Keratinocyte (primary cell): ENCODE measurements around the gene ADAMTS15. TPM values are rescaled to one million over a fixed set of nuclear protein-coding genes. Genes with fewer than 3 reads are reported as not detected.

Experiments
- DNase-seq: peaks from one replicate; pipeline ENCODE4 v3.0.0-alpha.2; 2011; ENCODE audit warnings: low read depth, missing footprints, low spot score
- FAIRE-seq: peaks from 2 replicates; lab custom pipeline; 2011; peaks lifted over from hg19 to GRCh38; lab: Jason Lieb, UNC
- H2AFZ ChIP-seq: 2 replicates; pipeline ENCODE4 v1.6.0; 2012; ENCODE audit warnings: low read length, control low read depth, inconsistent platforms; ENCODE audit not compliant: control insufficient read depth
- H3K27ac ChIP-seq: 2 replicates; pipeline ENCODE4 v1.5.1; 2011; ENCODE audit warnings: low read length; ENCODE audit not compliant: control insufficient read depth, insufficient read depth
- H3K27me3 ChIP-seq: 3 replicates; pipeline ENCODE4 v1.6.0; 2011; ENCODE audit warnings: low read length; ENCODE audit not compliant: control insufficient read depth, insufficient read depth; ENCODE audit errors: extremely low read depth
- H3K36me3 ChIP-seq, 2 experiments: 2 replicates in 1 of 2; 3 replicates in 1 of 2; pipeline ENCODE4 v1.5.1; 2011; ENCODE audit warnings: low read length in 2 of 2, mild to moderate bottlenecking in 1 of 2; ENCODE audit not compliant: control insufficient read depth in 2 of 2, insufficient read depth in 2 of 2; ENCODE audit errors: extremely low read depth in 1 of 2
- H3K4me1 ChIP-seq: 3 replicates; pipeline ENCODE4 v1.5.1; 2011; ENCODE audit warnings: low read length; ENCODE audit not compliant: control insufficient read depth, insufficient read depth; ENCODE audit errors: extremely low read depth
- H3K4me2 ChIP-seq: 3 replicates; pipeline ENCODE4 v1.6.0; 2011; ENCODE audit warnings: low read depth, low read length; ENCODE audit not compliant: control insufficient read depth, insufficient read depth; ENCODE audit errors: extremely low read depth
- H3K4me3 ChIP-seq, 3 experiments: fragments of 200-600 bp in 1 of 3; sonication (generic) in 1 of 3; 2 replicates in 2 of 3; 3 replicates in 1 of 3; pipeline ENCODE4 v1.5.1; 2011 to 2016; ENCODE audit warnings: low read length in 3 of 3, mild to moderate bottlenecking in 3 of 3, control low read depth in 2 of 3, inconsistent platforms in 1 of 3, low read depth in 1 of 3, mixed read lengths in 1 of 3, mixed run types in 1 of 3, moderate library complexity in 1 of 3; ENCODE audit not compliant: control insufficient read depth in 2 of 3, insufficient read depth in 2 of 3; ENCODE audit errors: extremely low read depth in 1 of 3
- H3K79me2 ChIP-seq: 2 replicates; pipeline ENCODE4 v1.6.0; 2012; ENCODE audit warnings: low read length; ENCODE audit not compliant: control insufficient read depth, insufficient read depth
- H3K9ac ChIP-seq: 3 replicates; pipeline ENCODE4 v1.6.0; 2011; ENCODE audit warnings: low read length; ENCODE audit not compliant: control insufficient read depth, insufficient read depth; ENCODE audit errors: extremely low read depth
- H3K9me1 ChIP-seq: 3 replicates; pipeline ENCODE4 v1.6.0; 2011; ENCODE audit warnings: low read length; ENCODE audit not compliant: control insufficient read depth, insufficient read depth; ENCODE audit errors: extremely low read depth
- H3K9me3 ChIP-seq: 2 replicates; pipeline ENCODE4 v1.5.1; 2012; ENCODE audit warnings: low read depth, low read length; ENCODE audit not compliant: control insufficient read depth
- H4K20me1 ChIP-seq: 3 replicates; pipeline ENCODE4 v1.6.0; 2011; ENCODE audit warnings: low read length; ENCODE audit not compliant: control insufficient read depth, insufficient read depth; ENCODE audit errors: extremely low read depth
- EZH2 ChIP-seq: IDR thresholded peaks from one replicate; pipeline ENCODE4 v1.6.1; 2012; ENCODE audit warnings: inconsistent platforms, mild to moderate bottlenecking, low read length, moderate library complexity
- dilution Hi-C: fragments of 300-500 bp; cut with MboI; formaldehyde crosslinking; loops from one replicate; pipeline ENCODE4 v1.7.0; 2020; ENCODE audit warnings: low sequenced_read_pairs; ENCODE audit not compliant: extremely low pct_ligation_motif_present
- polyA minus RNA-seq, 3 experiments: library from RNA; depleted of rRNA, polyadenylated mRNA; stranded (reverse); fragments of >200 nt; gene quantifications; 1 replicate in 1 of 3; 2 replicates in 1 of 3; 3 replicates in 1 of 3; pipeline ENCODE4 v1.2.3, GENCODE V29; 2011
- polyA plus RNA-seq, 5 experiments: library from polyadenylated mRNA; depleted of rRNA in 3 of 5; stranded (reverse) in 3 of 5; stranded (forward) in 1 of 5; unstranded in 1 of 5; fragments of >200 nt; gene quantifications; 1 replicate in 1 of 5; 2 replicates in 3 of 5; 3 replicates in 1 of 5; pipeline versions ENCODE4 v1.2.1 to v1.2.3, GENCODE V29; 2011 to 2012; ENCODE audit warnings: missing spikeins in 2 of 5, low read depth in 1 of 5, low replicate concordance in 1 of 5
- TF ChIP-seq, protein P1 (sequence below), 3 experiments: IDR thresholded peaks in 1 of 3; conservative IDR thresholded peaks in 1 of 3; optimal IDR thresholded peaks in 1 of 3; 2 replicates in 2 of 3; 3 replicates in 1 of 3; pipeline versions ENCODE3 to v1.5.1; 2011; ENCODE audit warnings: low read length in 3 of 3, mild to moderate bottlenecking in 3 of 3, moderate library complexity in 2 of 3, control low read depth in 1 of 3, inconsistent platforms in 1 of 3; ENCODE audit not compliant: insufficient read depth in 2 of 3; ENCODE audit errors: extremely low read depth in 1 of 3

Gene ADAMTS15, protein sequence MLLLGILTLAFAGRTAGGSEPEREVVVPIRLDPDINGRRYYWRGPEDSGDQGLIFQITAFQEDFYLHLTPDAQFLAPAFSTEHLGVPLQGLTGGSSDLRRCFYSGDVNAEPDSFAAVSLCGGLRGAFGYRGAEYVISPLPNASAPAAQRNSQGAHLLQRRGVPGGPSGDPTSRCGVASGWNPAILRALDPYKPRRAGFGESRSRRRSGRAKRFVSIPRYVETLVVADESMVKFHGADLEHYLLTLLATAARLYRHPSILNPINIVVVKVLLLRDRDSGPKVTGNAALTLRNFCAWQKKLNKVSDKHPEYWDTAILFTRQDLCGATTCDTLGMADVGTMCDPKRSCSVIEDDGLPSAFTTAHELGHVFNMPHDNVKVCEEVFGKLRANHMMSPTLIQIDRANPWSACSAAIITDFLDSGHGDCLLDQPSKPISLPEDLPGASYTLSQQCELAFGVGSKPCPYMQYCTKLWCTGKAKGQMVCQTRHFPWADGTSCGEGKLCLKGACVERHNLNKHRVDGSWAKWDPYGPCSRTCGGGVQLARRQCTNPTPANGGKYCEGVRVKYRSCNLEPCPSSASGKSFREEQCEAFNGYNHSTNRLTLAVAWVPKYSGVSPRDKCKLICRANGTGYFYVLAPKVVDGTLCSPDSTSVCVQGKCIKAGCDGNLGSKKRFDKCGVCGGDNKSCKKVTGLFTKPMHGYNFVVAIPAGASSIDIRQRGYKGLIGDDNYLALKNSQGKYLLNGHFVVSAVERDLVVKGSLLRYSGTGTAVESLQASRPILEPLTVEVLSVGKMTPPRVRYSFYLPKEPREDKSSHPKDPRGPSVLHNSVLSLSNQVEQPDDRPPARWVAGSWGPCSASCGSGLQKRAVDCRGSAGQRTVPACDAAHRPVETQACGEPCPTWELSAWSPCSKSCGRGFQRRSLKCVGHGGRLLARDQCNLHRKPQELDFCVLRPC
- polyA plus RNA-seq = 0.30 to 1.2 TPM (median 0.30 TPM) in 3 replicates
- 0.12 TPM for polyA plus RNA-seq (2011; ENCODE audit: low read depth)
- 0.08 and 0.12 TPM in 2 replicates for polyA plus RNA-seq (2011; cell fraction: cytosol; rRNA removed)
- 1.0 TPM in 2 replicates for polyA plus RNA-seq (2011; cell fraction: nucleus; rRNA removed)
- polyA plus RNA-seq (2012; ENCODE audit: low replicate concordance) = 0.45 and 1.8 TPM in 2 replicates
- 0.76 to 3.5 TPM (median 0.90 TPM) in 3 replicates for polyA minus RNA-seq
- polyA minus RNA-seq (2011; cell fraction: cytosol; rRNA and poly(A)+ RNA removed) = not detected
- polyA minus RNA-seq (2011; cell fraction: nucleus; rRNA and poly(A)+ RNA removed) = 1.4 and 1.7 TPM in 2 replicates

DNA sequence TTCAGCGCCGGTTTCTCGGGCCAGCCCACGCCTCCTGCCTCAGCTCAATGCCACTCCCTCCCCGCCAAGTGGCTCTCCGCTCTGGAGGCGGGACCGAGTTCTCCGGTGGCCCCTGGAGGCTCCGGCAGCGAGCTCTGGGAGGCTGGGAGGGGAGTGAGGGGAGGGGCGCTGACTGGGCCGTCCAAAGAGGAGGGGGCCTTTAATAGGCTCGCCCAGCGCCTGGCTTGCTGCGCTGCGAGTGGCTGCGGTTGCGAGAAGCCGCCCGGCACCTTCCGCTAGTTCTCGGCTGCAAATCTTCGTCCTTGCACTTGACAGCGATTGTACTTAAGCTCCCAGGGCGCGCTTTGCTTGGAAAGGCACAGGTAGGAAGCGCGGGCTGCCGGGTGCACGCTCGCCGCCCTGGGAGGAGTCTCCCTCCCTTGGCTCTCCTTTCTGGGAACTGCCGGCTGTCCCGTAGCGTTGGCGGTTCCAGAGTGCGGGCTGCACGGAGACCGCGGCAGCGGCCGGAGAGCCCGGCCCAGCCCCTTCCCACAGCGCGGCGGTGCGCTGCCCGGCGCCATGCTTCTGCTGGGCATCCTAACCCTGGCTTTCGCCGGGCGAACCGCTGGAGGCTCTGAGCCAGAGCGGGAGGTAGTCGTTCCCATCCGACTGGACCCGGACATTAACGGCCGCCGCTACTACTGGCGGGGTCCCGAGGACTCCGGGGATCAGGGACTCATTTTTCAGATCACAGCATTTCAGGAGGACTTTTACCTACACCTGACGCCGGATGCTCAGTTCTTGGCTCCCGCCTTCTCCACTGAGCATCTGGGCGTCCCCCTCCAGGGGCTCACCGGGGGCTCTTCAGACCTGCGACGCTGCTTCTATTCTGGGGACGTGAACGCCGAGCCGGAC is at the start of gene ADAMTS15:
ADAMTS15 (plus strand) TSS at position 230 of the 894 bp plus-strand sequence; CDS start at position 559, 329 bp downstream.
- Histone ChIP-seq H3K9ac (peak within 1 kb of the TSS; percentile 25), H3K9me3 (no peaks in the 10 kb centered on the region), H3K79me2 (no peaks in the 10 kb centered on the region), H3K36me3 (no peaks in the 10 kb centered on the region), H3K4me2 (peak within 1 kb of the TSS; percentile 82), H3K4me1 (peaks cover 7% of the 10 kb centered on the region), H2AFZ (peak within 1 kb of the TSS; percentile 57), H4K20me1 (no peaks in the 10 kb centered on the region), H3K27me3 (no peaks in the 10 kb centered on the region), H3K27ac (no peak within 1 kb of the TSS), H3K9me1 (no peaks in the 10 kb centered on the region), H3K4me3 (peak within 1 kb of the TSS; percentile 46 to 76 (median 74))
- FAIRE-seq (peak; percentile 66), DNase-seq (no peak)
- dilution Hi-C loops = no loop called here
- TF ChIP-seq EZH2 = no peak
- TF ChIP-seq, protein P1, sequence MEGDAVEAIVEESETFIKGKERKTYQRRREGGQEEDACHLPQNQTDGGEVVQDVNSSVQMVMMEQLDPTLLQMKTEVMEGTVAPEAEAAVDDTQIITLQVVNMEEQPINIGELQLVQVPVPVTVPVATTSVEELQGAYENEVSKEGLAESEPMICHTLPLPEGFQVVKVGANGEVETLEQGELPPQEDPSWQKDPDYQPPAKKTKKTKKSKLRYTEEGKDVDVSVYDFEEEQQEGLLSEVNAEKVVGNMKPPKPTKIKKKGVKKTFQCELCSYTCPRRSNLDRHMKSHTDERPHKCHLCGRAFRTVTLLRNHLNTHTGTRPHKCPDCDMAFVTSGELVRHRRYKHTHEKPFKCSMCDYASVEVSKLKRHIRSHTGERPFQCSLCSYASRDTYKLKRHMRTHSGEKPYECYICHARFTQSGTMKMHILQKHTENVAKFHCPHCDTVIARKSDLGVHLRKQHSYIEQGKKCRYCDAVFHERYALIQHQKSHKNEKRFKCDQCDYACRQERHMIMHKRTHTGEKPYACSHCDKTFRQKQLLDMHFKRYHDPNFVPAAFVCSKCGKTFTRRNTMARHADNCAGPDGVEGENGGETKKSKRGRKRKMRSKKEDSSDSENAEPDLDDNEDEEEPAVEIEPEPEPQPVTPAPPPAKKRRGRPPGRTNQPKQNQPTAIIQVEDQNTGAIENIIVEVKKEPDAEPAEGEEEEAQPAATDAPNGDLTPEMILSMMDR (optimal IDR thresholded peaks at IDR 0.05 in 1 of 3, IDR thresholded peaks at IDR 0.05 in 1 of 3, conservative IDR thresholded peaks at IDR 0.05 in 1 of 3; ENCODE audit: extremely low read depth in 1 of 3, insufficient read depth in 2 of 3, low read length in 3 of 3) = no peak

DNA sequence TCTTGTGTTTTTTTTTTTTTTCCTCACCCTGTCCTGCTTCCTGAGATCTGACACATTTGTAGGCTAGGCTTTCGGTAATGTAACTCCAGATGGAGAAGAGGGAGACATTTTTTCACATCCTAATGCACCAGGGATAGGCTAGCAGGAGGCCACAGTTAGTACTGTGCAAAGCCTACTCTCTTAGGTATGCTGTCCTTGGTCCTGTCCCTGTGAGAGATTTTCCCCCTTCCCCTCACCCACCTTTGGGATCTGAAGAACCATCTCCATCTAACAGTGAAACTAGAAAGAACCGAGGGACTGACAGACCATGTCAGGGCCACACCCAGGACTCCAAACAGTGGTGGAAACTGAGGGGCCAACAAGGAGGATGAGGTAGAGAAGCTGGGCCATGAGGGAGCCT is 49.2 kb upstream of the ADAMTS15 start:
- H3K4me2 ChIP-seq = no peak overlapping the region
- no peak overlapping the region for H2AFZ ChIP-seq
- no peaks in the 10 kb centered on the region for H3K9me1 ChIP-seq
- FAIRE-seq (no peak), DNase-seq (no peak)
- no peak overlapping the region for H3K9ac ChIP-seq
- H4K20me1 ChIP-seq = no peaks in the 10 kb centered on the region
- H3K36me3 ChIP-seq = no peaks in the 10 kb centered on the region
- H3K4me3 ChIP-seq = no peak overlapping the region
- no peaks in the 10 kb centered on the region for H3K9me3 ChIP-seq
- TF ChIP-seq, protein P1 (optimal IDR thresholded peaks at IDR 0.05 in 1 of 3, IDR thresholded peaks at IDR 0.05 in 1 of 3, conservative IDR thresholded peaks at IDR 0.05 in 1 of 3; ENCODE audit: extremely low read depth in 1 of 3, insufficient read depth in 2 of 3, low read length in 3 of 3) = no peak
- no peak for TF ChIP-seq EZH2
- peaks cover 16% of the 10 kb centered on the region for H3K4me1 ChIP-seq
- H3K27me3 ChIP-seq = peaks cover 17% of the 10 kb centered on the region
- no peaks in the 10 kb centered on the region for H3K79me2 ChIP-seq
- dilution Hi-C loops = no loop called here
- no peak overlapping the region for H3K27ac ChIP-seq
